GM21367 (cell line): Measurements from ENCODE around the gene ANKRD10.

Experiments
- ATAC-seq: cut with Tn5 transposase; IDR thresholded peaks from one replicate; pipeline ENCODE4 v1.9.1; 2021; ENCODE audit not compliant: unreplicated experiment

The ANKRD10 gene

GRCh38 chr13:110916301-110917142 is 1.7 kb upstream of the ANKRD10 start:
- no peak for ATAC-seq

GRCh38 chr13:110915874-110916206 is 971 bp upstream of the ANKRD10 start:
- no peak for ATAC-seq

GRCh38 chr13:110914331-110915056 is 375 bp downstream of the ANKRD10 start:
- ATAC-seq, result peak; percentile 25

GRCh38 chr13:110914081-110914330 is 863 bp downstream of the ANKRD10 start:
- no peak for ATAC-seq

GRCh38 chr13:110913322-110914080 is 1.4 kb downstream of the ANKRD10 start:
- ATAC-seq, result no peak

GRCh38 chr13:110912651-110913051 is 2.2 kb downstream of the ANKRD10 start:
- no peak for ATAC-seq

- no peak for ATAC-seq
Measured at GRCh38 chr13:110911880-110912279, 3.0 kb downstream of the ANKRD10 start.

GRCh38 chr13:110910013-110910890 is 4.6 kb downstream of the ANKRD10 start:
- no peak for ATAC-seq

GRCh38 chr13:110907951-110908898 is 6.6 kb downstream of the ANKRD10 start:
- no peak for ATAC-seq

- ATAC-seq, result no peak
Measured at GRCh38 chr13:110907301-110907700, 7.6 kb downstream of the ANKRD10 start.

- no peak for ATAC-seq
Measured at GRCh38 chr13:110904748-110905147, 10.1 kb downstream of the ANKRD10 start.

- no peak for ATAC-seq
Measured at GRCh38 chr13:110902370-110902769, 12.5 kb downstream of the ANKRD10 start.

GRCh38 chr13:110897521-110897920 is 17.3 kb downstream of the ANKRD10 start:
- no peak for ATAC-seq

- no peak for ATAC-seq
Measured at GRCh38 chr13:110897014-110897413, 17.9 kb downstream of the ANKRD10 start.

GRCh38 chr13:110894086-110894485 is 20.8 kb downstream of the ANKRD10 start:
- no peak for ATAC-seq

- no peak for ATAC-seq
Measured at GRCh38 chr13:110893571-110893970, 21.3 kb downstream of the ANKRD10 start.

- ATAC-seq, result no peak
Measured at GRCh38 chr13:110890279-110891165, 24.3 kb downstream of the ANKRD10 start.

- ATAC-seq, result no peak
Measured at GRCh38 chr13:110888390-110888789, 26.5 kb downstream of the ANKRD10 start.
